Smooth muscle cell (in vitro differentiated cells): ENCODE results near the gene NCKAP5. TPM values are rescaled to one million over a fixed set of nuclear protein-coding genes. Genes with fewer than 3 reads are reported as not detected.

Experiments
- DNase-seq: peaks from one replicate; lab custom pipeline; 2025; ENCODE audit not compliant: unreplicated experiment; lab: John Stamatoyannopoulos, UW
- H2AFZ ChIP-seq: fragments of 200-600 bp; sonication (generic); 2 replicates; pipeline ENCODE4 v1.6.0; 2016; ENCODE audit warnings: antibody characterized with exemption, low read depth, mild to moderate bottlenecking
- H3F3A ChIP-seq: fragments of 200-600 bp; sonication (generic); 2 replicates; pipeline ENCODE4 v1.6.0; 2017; ENCODE audit warnings: antibody characterized with exemption, low read depth
- H3K27ac ChIP-seq: fragments of 200-600 bp; sonication (generic); 2 replicates; pipeline ENCODE4 v1.5.1; 2016; ENCODE audit warnings: low read depth, mild to moderate bottlenecking
- H3K27me3 ChIP-seq: fragments of 200-600 bp; sonication (generic); 2 replicates; pipeline ENCODE4 v1.6.1; 2016; ENCODE audit warnings: low read depth, mild to moderate bottlenecking
- H3K36me3 ChIP-seq: fragments of 200-600 bp; sonication (generic); 2 replicates; pipeline ENCODE4 v1.5.1; 2016; ENCODE audit warnings: low read depth
- H3K4me1 ChIP-seq: fragments of 200-600 bp; sonication (generic); 2 replicates; pipeline ENCODE4 v1.5.1; 2016; ENCODE audit warnings: low read depth
- H3K4me2 ChIP-seq: fragments of 200-600 bp; sonication (generic); 2 replicates; pipeline ENCODE4 v1.6.0; 2016; ENCODE audit warnings: mild to moderate bottlenecking
- H3K4me3 ChIP-seq: fragments of 200-600 bp; sonication (generic); 2 replicates; pipeline ENCODE4 v1.5.1; 2016; ENCODE audit warnings: mild to moderate bottlenecking
- H3K79me2 ChIP-seq: fragments of 200-600 bp; sonication (generic); 2 replicates; pipeline ENCODE4 v1.6.0; 2016; ENCODE audit warnings: low read depth, mild to moderate bottlenecking
- H3K9ac ChIP-seq: fragments of 200-600 bp; sonication (generic); 2 replicates; pipeline ENCODE4 v1.6.0; 2016; ENCODE audit warnings: low read depth
- H3K9me3 ChIP-seq: fragments of 200-600 bp; sonication (generic); replicated peaks from 2 replicates; pipeline ENCODE4 v1.5.1; 2016; ENCODE audit warnings: low read depth
- H4K20me1 ChIP-seq: fragments of 200-600 bp; sonication (generic); 2 replicates; pipeline ENCODE4 v1.6.0; 2016; ENCODE audit warnings: low read depth
- WGBS: methylation state at CpG from one replicate; pipeline ENCODE4 v1.1.7; 2016; ENCODE audit warnings: low lambda C conversion rate; 5-methylcytosine and 5-hydroxymethylcytosine counted together
- polyA plus RNA-seq: library from polyadenylated mRNA; unstranded; fragments of >200 nt; fragmentation: Nextera tagmentation; extraction: Ambion mirVana; gene quantifications from 2 replicates; pipeline ENCODE4 v1.2.1, GENCODE V29; 2016
- total RNA-seq: library from RNA; depleted of rRNA; stranded (reverse); fragments of >200 nt; gene quantifications from 2 replicates; pipeline ENCODE4 v1.2.3, GENCODE V29; 2014
- TF ChIP-seq, protein P1 (sequence below): fragments of 200-600 bp; sonication (generic); IDR thresholded peaks from 2 replicates; pipeline ENCODE4 v1.5.1; 2017; ENCODE audit warnings: borderline replicate concordance, mild to moderate bottlenecking, antibody characterized with exemption; ENCODE audit not compliant: insufficient read depth, poor library complexity, severe bottlenecking

Gene NCKAP5
- total and polyA plus RNA-seq, 2 experiments from 2014 or later: 4.6 to 9.5 TPM

GRCh38 chr2:132668189-132668823, 900.0 kb downstream of the NCKAP5 start:
- peak overlapping the region; percentile 54 for H3K4me3 ChIP-seq
- DNase-seq: no peak
- no peaks in the 10 kb centered on the region for H3K36me3 ChIP-seq
- TF ChIP-seq, protein P1, sequence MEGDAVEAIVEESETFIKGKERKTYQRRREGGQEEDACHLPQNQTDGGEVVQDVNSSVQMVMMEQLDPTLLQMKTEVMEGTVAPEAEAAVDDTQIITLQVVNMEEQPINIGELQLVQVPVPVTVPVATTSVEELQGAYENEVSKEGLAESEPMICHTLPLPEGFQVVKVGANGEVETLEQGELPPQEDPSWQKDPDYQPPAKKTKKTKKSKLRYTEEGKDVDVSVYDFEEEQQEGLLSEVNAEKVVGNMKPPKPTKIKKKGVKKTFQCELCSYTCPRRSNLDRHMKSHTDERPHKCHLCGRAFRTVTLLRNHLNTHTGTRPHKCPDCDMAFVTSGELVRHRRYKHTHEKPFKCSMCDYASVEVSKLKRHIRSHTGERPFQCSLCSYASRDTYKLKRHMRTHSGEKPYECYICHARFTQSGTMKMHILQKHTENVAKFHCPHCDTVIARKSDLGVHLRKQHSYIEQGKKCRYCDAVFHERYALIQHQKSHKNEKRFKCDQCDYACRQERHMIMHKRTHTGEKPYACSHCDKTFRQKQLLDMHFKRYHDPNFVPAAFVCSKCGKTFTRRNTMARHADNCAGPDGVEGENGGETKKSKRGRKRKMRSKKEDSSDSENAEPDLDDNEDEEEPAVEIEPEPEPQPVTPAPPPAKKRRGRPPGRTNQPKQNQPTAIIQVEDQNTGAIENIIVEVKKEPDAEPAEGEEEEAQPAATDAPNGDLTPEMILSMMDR: peak; percentile 18
- H3K79me2 ChIP-seq: no peaks in the 10 kb centered on the region
- H2AFZ ChIP-seq: no peak overlapping the region
- H3K9me3 ChIP-seq: no peaks in the 10 kb centered on the region
- H3K9ac ChIP-seq: no peak overlapping the region
- H3K4me1 ChIP-seq: peaks cover 19% of the 10 kb centered on the region
- peaks cover 57% of the 10 kb centered on the region for H3K27me3 ChIP-seq
- peak overlapping the region; percentile 97 for H3K4me2 ChIP-seq
- no peaks in the 10 kb centered on the region for H4K20me1 ChIP-seq
- no peak overlapping the region for H3K27ac ChIP-seq
- H3F3A ChIP-seq: no peaks in the 10 kb centered on the region
- 6% methylated on average over 22 of the region's 25 CpGs for WGBS

DNA sequence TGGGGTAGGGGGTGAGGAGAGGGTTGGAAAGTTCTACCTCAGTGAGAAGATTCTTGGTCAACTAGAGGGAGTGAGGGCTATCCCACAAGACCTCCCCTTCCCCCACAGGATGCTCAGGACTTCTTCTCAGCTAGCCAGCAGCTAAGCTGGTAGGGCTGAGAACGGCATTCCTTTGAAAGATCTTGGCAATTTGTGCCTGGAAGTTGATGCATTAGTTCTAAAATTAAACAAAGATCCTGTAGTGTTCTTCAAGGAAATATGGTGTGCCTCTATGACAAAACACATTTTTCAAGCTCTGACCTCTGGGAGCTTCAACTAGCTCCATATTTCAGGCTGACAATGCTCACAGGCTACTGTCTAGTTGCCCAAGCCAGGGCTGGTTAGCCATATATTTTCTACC, 900.6 kb downstream of the NCKAP5 start:
- Histone ChIP-seq H3K27me3 (peaks cover 57% of the 10 kb centered on the region), H3K4me1 (peaks cover 19% of the 10 kb centered on the region), H3K4me3 (no peak overlapping the region), H3K9ac (no peak overlapping the region), H3K79me2 (no peaks in the 10 kb centered on the region), H3K36me3 (no peaks in the 10 kb centered on the region), H3K4me2 (no peak overlapping the region), H3K27ac (no peak overlapping the region), H3K9me3 (no peaks in the 10 kb centered on the region), H4K20me1 (no peaks in the 10 kb centered on the region), H2AFZ (no peak overlapping the region), H3F3A (no peaks in the 10 kb centered on the region)
- TF ChIP-seq, protein P1: no peak
- 59% methylated on average over 1 of the region's 1 CpG for WGBS
- DNase-seq: no peak

DNA sequence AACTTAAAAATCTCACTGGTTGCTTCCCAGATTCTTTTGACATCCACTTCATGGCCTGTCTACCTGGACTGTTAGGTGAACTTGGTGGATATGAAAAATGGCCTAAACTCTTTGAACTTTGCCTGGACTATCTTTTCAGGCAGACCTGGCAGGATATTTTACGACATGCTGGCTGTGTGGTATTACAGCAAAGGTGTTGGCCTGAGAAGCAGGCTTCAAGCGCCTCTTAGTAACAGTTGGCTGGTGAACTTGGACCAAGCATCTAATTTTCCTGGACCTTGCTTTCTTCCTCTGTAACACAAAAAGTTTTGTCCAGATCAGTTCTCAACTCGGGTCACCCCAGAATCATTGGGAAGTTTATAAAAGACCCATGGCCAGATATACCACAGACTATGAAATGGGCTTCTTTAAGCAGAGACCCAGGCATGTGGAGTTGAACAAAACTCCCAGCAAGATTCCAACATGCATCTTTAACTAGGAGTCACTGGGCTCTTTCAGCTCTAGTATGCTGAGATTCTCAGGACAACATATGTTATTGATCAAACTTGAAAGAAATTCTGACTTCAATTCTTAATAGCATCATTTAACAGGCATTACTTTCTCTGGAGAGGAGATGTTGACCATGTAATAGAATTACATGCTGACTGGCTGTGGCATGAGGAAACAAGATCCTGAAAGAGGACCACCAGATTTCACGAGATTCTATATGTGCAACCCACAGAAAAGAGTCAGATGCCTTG, 902.7 kb downstream of the NCKAP5 start:
- H2AFZ ChIP-seq: no peak overlapping the region
- no peaks in the 10 kb centered on the region for H4K20me1 ChIP-seq
- no peak overlapping the region for H3K4me2 ChIP-seq
- no peaks in the 10 kb centered on the region for H3K9me3 ChIP-seq
- no peaks in the 10 kb centered on the region for H3F3A ChIP-seq
- DNase-seq: no peak
- H3K9ac ChIP-seq: no peak overlapping the region
- TF ChIP-seq, protein P1: no peak
- H3K4me3 ChIP-seq: no peak overlapping the region
- no peaks in the 10 kb centered on the region for H3K79me2 ChIP-seq
- H3K4me1 ChIP-seq: peaks cover 13% of the 10 kb centered on the region
- 95% methylated on average over 4 of the region's 4 CpGs for WGBS
- no peak overlapping the region for H3K27ac ChIP-seq
- peaks cover 42% of the 10 kb centered on the region for H3K27me3 ChIP-seq
- no peaks in the 10 kb centered on the region for H3K36me3 ChIP-seq
